Vagina (tissue), 2 donors: Measurements from ENCODE around the gene GPX4.
"Not testable (repeated sequence)": the region's sequence is repeated elsewhere in the genome, so short reads cannot be mapped to it uniquely, and the experiment has no call there.

Experiments used
- CTCF ChIP-seq, 3 experiments: fragments of 450-650 bp in 2 of 3; fragments of 200-600 bp in 1 of 3; sonication (generic) in 1 of 3; IDR thresholded peaks; one replicate each; pipeline ENCODE4 v1.5.1; 2017 to 2019; ENCODE audit warnings: antibody characterized with exemption in 3 of 3, mild to moderate bottlenecking in 2 of 3, moderate library complexity in 2 of 3
- POLR2A ChIP-seq, 2 donors: fragments of 450-650 bp; IDR thresholded peaks; one replicate each; pipeline ENCODE4 v1.6.1; 2017; ENCODE audit warnings: antibody characterized with exemption in 2 of 2, mild to moderate bottlenecking in 2 of 2, moderate library complexity in 2 of 2

- TF ChIP-seq POLR2A, CTCF (IDR thresholded peaks at IDR 0.05): not testable (repeated sequence)
Measured at GRCh38 chr19:1129084-1129483, 25.3 kb downstream of the GPX4 start.
